HepG2 (cell line): ENCODE data around the gene PAQR7. TPM values are rescaled to one million over a fixed set of nuclear protein-coding genes. Genes with fewer than 3 reads are reported as not detected.

Source experiments
- CREM ChIP-seq, 2 experiments: sonication (generic) in 1 of 2; formaldehyde crosslinking in 1 of 2; IDR thresholded peaks; 2 replicates each; pipeline versions ENCODE4 v1.4.0 to v1.6.1; 2016 to 2020; ENCODE audit warnings: antibody characterized with exemption in 1 of 2, mild to moderate bottlenecking in 1 of 2, missing genetic modification reagents in 1 of 2
- ELF3 ChIP-seq: IDR thresholded peaks from 2 replicates; pipeline ENCODE4 v1.6.1; 2016; ENCODE audit warnings: missing genetic modification reagents, missing compliant biosample characterization
- HHEX ChIP-seq: IDR thresholded peaks from 2 replicates; pipeline ENCODE4 v1.6.1; 2016; ENCODE audit warnings: control low read depth
- HNRNPK ChIP-seq: fragments of 200-400 bp; formaldehyde crosslinking; IDR thresholded peaks from 2 replicates; pipeline ENCODE4 v1.6.1; 2018; ENCODE audit warnings: low read length, low read depth, moderate library complexity, mild to moderate bottlenecking; ENCODE audit not compliant: poor library complexity, severe bottlenecking
- KLF9 ChIP-seq: IDR thresholded peaks from 2 replicates; pipeline ENCODE4 v1.6.1; 2016; ENCODE audit warnings: low read depth
- MAZ ChIP-seq, 2 experiments: sonication (generic) in 1 of 2; formaldehyde crosslinking in 1 of 2; IDR thresholded peaks; 2 replicates each; pipeline versions ENCODE4 v1.5.0 to v1.6.1; 2012 to 2020; ENCODE audit warnings: low read depth in 2 of 2, mild to moderate bottlenecking in 2 of 2, borderline replicate concordance in 1 of 2, improper control_type of control experiment in 1 of 2, low read length in 1 of 2, missing genetic modification reagents in 1 of 2, moderate library complexity in 1 of 2
- NFKB2 ChIP-seq: sonication (generic); formaldehyde crosslinking; IDR thresholded peaks from 2 replicates; pipeline ENCODE4 v1.4.0; 2020; ENCODE audit warnings: missing genetic modification reagents, borderline replicate concordance
- PBX2 ChIP-seq: IDR thresholded peaks from 2 replicates; pipeline ENCODE4 v1.6.1; 2016; ENCODE audit warnings: control low read depth
- PHF8 ChIP-seq: sonication (generic); formaldehyde crosslinking; IDR thresholded peaks from 2 replicates; pipeline ENCODE4 v1.5.0; 2020; ENCODE audit warnings: missing genetic modification reagents
- RARG ChIP-seq: sonication (generic); formaldehyde crosslinking; IDR thresholded peaks from 2 replicates; pipeline ENCODE4 v1.4.0; 2020; ENCODE audit warnings: low read depth, mild to moderate bottlenecking, missing genetic modification reagents
- TOE1 ChIP-seq: sonication (generic); formaldehyde crosslinking; IDR thresholded peaks from 2 replicates; pipeline ENCODE4 v1.4.0; 2020; ENCODE audit warnings: mild to moderate bottlenecking, missing genetic modification reagents
- ZBTB26 ChIP-seq: IDR thresholded peaks from 2 replicates; pipeline ENCODE4 v1.6.1; 2016; ENCODE audit warnings: missing compliant biosample characterization, missing genetic modification reagents, borderline replicate concordance
- ZC3H13 ChIP-seq: sonication (generic); formaldehyde crosslinking; IDR thresholded peaks from 2 replicates; pipeline ENCODE4 v1.8.1; 2023; ENCODE audit warnings: mild to moderate bottlenecking, missing genetic modification reagents, moderate library complexity
- ZMYM3 ChIP-seq: sonication (generic); formaldehyde crosslinking; IDR thresholded peaks from 2 replicates; pipeline ENCODE4 v1.5.1; 2020; ENCODE audit warnings: mild to moderate bottlenecking, missing genetic modification reagents
- ZNF367 ChIP-seq: sonication (generic); formaldehyde crosslinking; IDR thresholded peaks from 2 replicates; pipeline ENCODE4 v1.4.0; 2020; ENCODE audit warnings: missing genetic modification reagents, borderline replicate concordance
- ZNF446 ChIP-seq: sonication (generic); formaldehyde crosslinking; IDR thresholded peaks from 2 replicates; pipeline ENCODE4 v1.5.0; 2020; ENCODE audit warnings: mild to moderate bottlenecking, missing genetic modification reagents
- ZNF782 ChIP-seq: sonication (generic); formaldehyde crosslinking; IDR thresholded peaks from 2 replicates; pipeline ENCODE4 v1.4.0; 2020; ENCODE audit warnings: missing genetic modification reagents, mild to moderate bottlenecking, borderline replicate concordance
- polyA plus RNA-seq, 8 experiments: library from polyadenylated mRNA; depleted of rRNA in 3 of 8; stranded (reverse) in 7 of 8; unstranded in 1 of 8; fragments of >200 nt; fragmentation: Illumina TruSeq in 4 of 8; extraction: Trizol in 4 of 8; gene quantifications; 2 replicates each; pipeline versions ENCODE4 v1.2.1 to v1.2.3, GENCODE V29; 2011 to 2016; ENCODE audit warnings: low read depth in 4 of 8, missing spikeins in 1 of 8, mixed read lengths in 1 of 8; ENCODE audit not compliant: insufficient read depth in 1 of 8
- total RNA-seq, 5 experiments: library from RNA; depleted of rRNA; stranded (reverse); fragments of >200 nt; fragmentation: Illumina TruSeq; extraction: Trizol; gene quantifications; 2 replicates each; pipeline ENCODE4 v1.2.3, GENCODE V29; 2016; ENCODE audit warnings: low read depth in 1 of 5
- TF ChIP-seq, protein P1 (sequence below): sonication (generic); formaldehyde crosslinking; IDR thresholded peaks from 2 replicates; pipeline ENCODE4 v1.8.1; 2022; ENCODE audit warnings: mild to moderate bottlenecking, missing genetic modification reagents
- TF ChIP-seq, protein P2 (sequence below), 2 experiments: sonication (generic) in 1 of 2; formaldehyde crosslinking in 1 of 2; IDR thresholded peaks; 2 replicates each; pipeline versions ENCODE4 v1.5.1 to v1.6.1; 2011 to 2020; ENCODE audit warnings: borderline replicate concordance in 1 of 2, low read depth in 1 of 2, low read length in 1 of 2, mild to moderate bottlenecking in 1 of 2, missing genetic modification reagents in 1 of 2, moderate library complexity in 1 of 2

Gene PAQR7
- total and polyA plus RNA-seq, 2 of the 13 experiments (the other 11 are each of a cell fraction or from before 2014, with no cell fraction given): 13.2 to 16.6 TPM

GRCh38 chr1:25867210-25867991 lies 8.1 kb downstream of the PAQR7 start (continued):
- no peak for TF ChIP-seq ZC3H13 (CRISPR knock-in tag)
- no peak for TF ChIP-seq KLF9 (CRISPR knock-in tag)
- peak; percentile 31; the same call in 1 of the 2 replicates for TF ChIP-seq ELF3
- TF ChIP-seq ZBTB26 (CRISPR knock-in tag): no peak
- TF ChIP-seq TOE1: 0 out of 2 replicates have a peak, but pooled peaks have one; percentile 30
- no peak for TF ChIP-seq NFKB2 (CRISPR knock-in tag)
- no peak for TF ChIP-seq MAZ (IDR thresholded peaks at IDR 0.05; ENCODE audit: borderline replicate concordance, low read depth, low read length)
- no peak for TF ChIP-seq MAZ (CRISPR knock-in tag; IDR thresholded peaks at IDR 0.05; ENCODE audit: low read depth)
- no peak for TF ChIP-seq ZNF782 (CRISPR knock-in tag)
- TF ChIP-seq PHF8 (CRISPR knock-in tag): no peak
- TF ChIP-seq, protein P1, sequence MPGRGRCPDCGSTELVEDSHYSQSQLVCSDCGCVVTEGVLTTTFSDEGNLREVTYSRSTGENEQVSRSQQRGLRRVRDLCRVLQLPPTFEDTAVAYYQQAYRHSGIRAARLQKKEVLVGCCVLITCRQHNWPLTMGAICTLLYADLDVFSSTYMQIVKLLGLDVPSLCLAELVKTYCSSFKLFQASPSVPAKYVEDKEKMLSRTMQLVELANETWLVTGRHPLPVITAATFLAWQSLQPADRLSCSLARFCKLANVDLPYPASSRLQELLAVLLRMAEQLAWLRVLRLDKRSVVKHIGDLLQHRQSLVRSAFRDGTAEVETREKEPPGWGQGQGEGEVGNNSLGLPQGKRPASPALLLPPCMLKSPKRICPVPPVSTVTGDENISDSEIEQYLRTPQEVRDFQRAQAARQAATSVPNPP (CRISPR knock-in tag): no peak
- TF ChIP-seq ZNF367 (CRISPR knock-in tag): no peak
- TF ChIP-seq CREM (IDR thresholded peaks at IDR 0.05): no peak
- no peak for TF ChIP-seq CREM (CRISPR knock-in tag; IDR thresholded peaks at IDR 0.05)
- no peak for TF ChIP-seq PBX2
- TF ChIP-seq ZNF446 (CRISPR knock-in tag): no peak
- TF ChIP-seq RARG (CRISPR knock-in tag): no peak
- TF ChIP-seq HHEX (CRISPR knock-in tag): no peak
- TF ChIP-seq HNRNPK: no peak
- TF ChIP-seq ZMYM3 (CRISPR knock-in tag): 0 out of 2 replicates have a peak, but pooled peaks have one; percentile 54
- TF ChIP-seq, protein P2, sequence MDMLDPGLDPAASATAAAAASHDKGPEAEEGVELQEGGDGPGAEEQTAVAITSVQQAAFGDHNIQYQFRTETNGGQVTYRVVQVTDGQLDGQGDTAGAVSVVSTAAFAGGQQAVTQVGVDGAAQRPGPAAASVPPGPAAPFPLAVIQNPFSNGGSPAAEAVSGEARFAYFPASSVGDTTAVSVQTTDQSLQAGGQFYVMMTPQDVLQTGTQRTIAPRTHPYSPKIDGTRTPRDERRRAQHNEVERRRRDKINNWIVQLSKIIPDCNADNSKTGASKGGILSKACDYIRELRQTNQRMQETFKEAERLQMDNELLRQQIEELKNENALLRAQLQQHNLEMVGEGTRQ (IDR thresholded peaks at IDR 0.05; ENCODE audit: low read depth, low read length): no peak
- TF ChIP-seq, protein P2 (CRISPR knock-in tag; IDR thresholded peaks at IDR 0.05; ENCODE audit: borderline replicate concordance): no peak
